Liver (tissue), 9 donors: Measurements from ENCODE around the gene TMEM178A. TPM values are rescaled to one million over a fixed set of nuclear protein-coding genes. Genes with fewer than 3 reads are reported as not detected.

Experiments
- DNase-seq: peaks from one replicate; pipeline ENCODE4 v3.0.0-alpha.2; 2017; ENCODE audit warnings: low spot score
- H3K27ac ChIP-seq, 2 donors: one replicate each; pipeline ENCODE4 v1.7.0; 2013; ENCODE audit warnings: inconsistent platforms in 2 of 2, low read length in 2 of 2, control low read depth in 1 of 2, low read depth in 1 of 2, mild to moderate bottlenecking in 1 of 2
- H3K27me3 ChIP-seq, 4 donors: one replicate each; pipeline versions ENCODE4 v1.6.1 to v1.7.0; 2013; ENCODE audit warnings: low read length in 3 of 4, inconsistent platforms in 1 of 4, mild to moderate bottlenecking in 1 of 4, moderate library complexity in 1 of 4; ENCODE audit not compliant: control insufficient read depth in 4 of 4, insufficient read depth in 4 of 4
- H3K36me3 ChIP-seq, 4 donors: one replicate each; pipeline versions ENCODE4 v1.6.1 to v1.7.0; 2013; ENCODE audit warnings: low read length in 3 of 4, mild to moderate bottlenecking in 3 of 4, low read depth in 1 of 4, moderate library complexity in 1 of 4; ENCODE audit not compliant: control insufficient read depth in 4 of 4, insufficient read depth in 3 of 4
- H3K4me1 ChIP-seq, 4 donors: one replicate each; pipeline versions ENCODE4 v1.6.1 to v1.7.0; 2013; ENCODE audit warnings: low read length in 3 of 4, mild to moderate bottlenecking in 3 of 4, moderate library complexity in 1 of 4; ENCODE audit not compliant: control insufficient read depth in 4 of 4, insufficient read depth in 4 of 4
- H3K4me3 ChIP-seq, 3 donors: one replicate each; pipeline versions ENCODE4 v1.6.1 to v1.7.0; 2013; ENCODE audit warnings: low read length in 3 of 3, control low read depth in 1 of 3, low read depth in 1 of 3, mild to moderate bottlenecking in 1 of 3
- H3K9ac ChIP-seq, 2 donors: one replicate each; pipeline ENCODE4 v1.7.0; 2013; ENCODE audit warnings: low read length in 2 of 2, mild to moderate bottlenecking in 2 of 2, moderate library complexity in 2 of 2, control low read depth in 1 of 2, low read depth in 1 of 2
- H3K9me3 ChIP-seq, 4 donors: one replicate each; pipeline versions ENCODE4 v1.6.1 to v1.7.0; 2013; ENCODE audit warnings: low read length in 3 of 4; ENCODE audit not compliant: control insufficient read depth in 4 of 4
- FOXA2 ChIP-seq: IDR thresholded peaks from 2 replicates; pipeline ENCODE4 v1.6.1; 2016; ENCODE audit warnings: antibody characterized with exemption
- GABPA ChIP-seq, 2 donors: IDR thresholded peaks in 1 of 2; conservative IDR thresholded peaks in 1 of 2; 2 replicates each; pipeline ENCODE4 v1.6.1; 2016; ENCODE audit warnings: antibody characterized with exemption in 2 of 2, mild to moderate bottlenecking in 1 of 2, moderate library complexity in 1 of 2
- HNF4G ChIP-seq: IDR thresholded peaks from 2 replicates; pipeline ENCODE4 v1.6.1; 2016; ENCODE audit warnings: antibody characterized with exemption
- JUND ChIP-seq, 2 donors: IDR thresholded peaks; 2 replicates each; pipeline ENCODE4 v1.6.1; 2016; ENCODE audit warnings: antibody characterized with exemption in 2 of 2
- NR2F2 ChIP-seq: IDR thresholded peaks from 2 replicates; pipeline ENCODE4 v1.6.1; 2016; ENCODE audit warnings: antibody characterized with exemption
- RAD21 ChIP-seq, 2 donors: IDR thresholded peaks; 2 replicates each; pipeline ENCODE4 v1.6.1; 2016; ENCODE audit warnings: antibody characterized with exemption in 2 of 2, mild to moderate bottlenecking in 2 of 2
- RXRA ChIP-seq, 2 donors: IDR thresholded peaks; 2 replicates each; pipeline ENCODE4 v1.6.1; 2017 to 2018; ENCODE audit warnings: antibody characterized with exemption in 2 of 2, mild to moderate bottlenecking in 1 of 2
- SP1 ChIP-seq: IDR thresholded peaks from 2 replicates; pipeline ENCODE4 v1.6.1; 2018; ENCODE audit warnings: antibody characterized with exemption, mild to moderate bottlenecking
- YY1 ChIP-seq: IDR thresholded peaks from 2 replicates; pipeline ENCODE4 v1.6.1; 2016; ENCODE audit warnings: antibody characterized with exemption, mild to moderate bottlenecking
- WGBS: extraction: QIAGEN DNeasy Blood & Tissue Kit; methylation state at CpG from one replicate; pipeline ENCODE4 v1.1.7; 2013; 5-methylcytosine and 5-hydroxymethylcytosine counted together
- polyA plus RNA-seq, 2 donors: library from polyadenylated mRNA; stranded (reverse) in 1 of 2; unstranded in 1 of 2; fragments of 200-250 nt in 1 of 2; fragments of >200 nt in 1 of 2; fragmentation: Nextera tagmentation in 1 of 2; extraction: Ambion mirVana in 1 of 2; gene quantifications; one replicate each; pipeline versions ENCODE4 v1.2.1 to v1.2.3, GENCODE V29; 2013 to 2015
- total RNA-seq, 2 donors: library from RNA; depleted of rRNA; stranded (reverse); fragments of >200 nt; gene quantifications; one replicate each; pipeline ENCODE4 v1.2.3, GENCODE V29; 2014
- TF ChIP-seq, protein P1 (sequence below): IDR thresholded peaks from 2 replicates; pipeline ENCODE4 v1.6.1; 2016; ENCODE audit warnings: antibody characterized with exemption
- TF ChIP-seq, protein P2 (sequence below): IDR thresholded peaks from 2 replicates; pipeline ENCODE4 v1.6.1; 2016; ENCODE audit warnings: antibody characterized with exemption
- TF ChIP-seq, protein P3 (sequence below): fragments of 150-350 bp; IDR thresholded peaks from 2 replicates; pipeline ENCODE4 v1.5.1; 2017; ENCODE audit warnings: improper control_type of control experiment, low read depth, low read length; ENCODE audit not compliant: missing input control
- TF ChIP-seq, protein P4 (sequence below): IDR thresholded peaks from 2 replicates; pipeline ENCODE4 v1.6.1; 2016; ENCODE audit warnings: antibody characterized with exemption, mild to moderate bottlenecking
- TF ChIP-seq, protein P5 (sequence below): IDR thresholded peaks from 2 replicates; pipeline ENCODE4 v1.6.1; 2016; ENCODE audit warnings: antibody characterized with exemption
- donor health status: healthy.
- donor health status: healthy.
- donor health status: healthy.
- donor health status: healthy.
- donor health status: healthy.

The TMEM178A gene
- total and polyA plus RNA-seq, 4 donors, result 0.21 to 0.64 (median 0.49) TPM

DNA sequence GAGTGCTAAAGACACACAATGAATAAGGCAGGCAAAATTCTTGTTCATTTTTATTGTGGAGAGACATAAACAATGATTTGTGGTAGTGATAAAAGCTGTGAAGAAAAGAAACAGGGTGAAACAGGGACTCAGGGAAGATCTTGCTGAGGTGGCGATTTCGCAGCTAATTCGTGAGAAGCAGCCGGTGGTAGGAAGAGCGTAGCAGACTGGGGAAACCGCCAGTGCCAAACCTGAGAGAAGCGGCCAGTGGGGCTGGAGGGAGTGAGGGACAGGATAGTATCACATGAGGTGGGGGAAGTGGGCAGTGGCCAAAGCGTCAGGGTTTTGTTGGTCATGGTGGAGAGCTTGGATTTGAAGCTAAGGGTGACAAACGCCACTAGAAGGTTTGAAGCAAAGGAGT, 42.3 kb downstream of the TMEM178A start:
- Histone ChIP-seq H3K36me3 (no peaks in the 10 kb centered on the region), H3K9ac (no peak overlapping the region), H3K27me3 (no peaks in the 10 kb centered on the region), H3K4me3 (no peak overlapping the region), H3K27ac (no peak overlapping the region), H3K4me1 (no peaks in the 10 kb centered on the region), H3K9me3 (no peaks in the 10 kb centered on the region)
- no peak for DNase-seq
- TF ChIP-seq SP1 (no peak), JUND (IDR thresholded peaks at IDR 0.05) (no peak), FOXA2 (no peak), YY1 (no peak), RAD21 (IDR thresholded peaks at IDR 0.05) (no peak), NR2F2 (no peak)
- TF ChIP-seq, protein P1, sequence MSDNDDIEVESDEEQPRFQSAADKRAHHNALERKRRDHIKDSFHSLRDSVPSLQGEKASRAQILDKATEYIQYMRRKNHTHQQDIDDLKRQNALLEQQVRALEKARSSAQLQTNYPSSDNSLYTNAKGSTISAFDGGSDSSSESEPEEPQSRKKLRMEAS, result no peak
- TF ChIP-seq, protein P2, sequence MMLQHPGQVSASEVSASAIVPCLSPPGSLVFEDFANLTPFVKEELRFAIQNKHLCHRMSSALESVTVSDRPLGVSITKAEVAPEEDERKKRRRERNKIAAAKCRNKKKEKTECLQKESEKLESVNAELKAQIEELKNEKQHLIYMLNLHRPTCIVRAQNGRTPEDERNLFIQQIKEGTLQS, result no peak
- TF ChIP-seq, protein P3, sequence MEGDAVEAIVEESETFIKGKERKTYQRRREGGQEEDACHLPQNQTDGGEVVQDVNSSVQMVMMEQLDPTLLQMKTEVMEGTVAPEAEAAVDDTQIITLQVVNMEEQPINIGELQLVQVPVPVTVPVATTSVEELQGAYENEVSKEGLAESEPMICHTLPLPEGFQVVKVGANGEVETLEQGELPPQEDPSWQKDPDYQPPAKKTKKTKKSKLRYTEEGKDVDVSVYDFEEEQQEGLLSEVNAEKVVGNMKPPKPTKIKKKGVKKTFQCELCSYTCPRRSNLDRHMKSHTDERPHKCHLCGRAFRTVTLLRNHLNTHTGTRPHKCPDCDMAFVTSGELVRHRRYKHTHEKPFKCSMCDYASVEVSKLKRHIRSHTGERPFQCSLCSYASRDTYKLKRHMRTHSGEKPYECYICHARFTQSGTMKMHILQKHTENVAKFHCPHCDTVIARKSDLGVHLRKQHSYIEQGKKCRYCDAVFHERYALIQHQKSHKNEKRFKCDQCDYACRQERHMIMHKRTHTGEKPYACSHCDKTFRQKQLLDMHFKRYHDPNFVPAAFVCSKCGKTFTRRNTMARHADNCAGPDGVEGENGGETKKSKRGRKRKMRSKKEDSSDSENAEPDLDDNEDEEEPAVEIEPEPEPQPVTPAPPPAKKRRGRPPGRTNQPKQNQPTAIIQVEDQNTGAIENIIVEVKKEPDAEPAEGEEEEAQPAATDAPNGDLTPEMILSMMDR, result no peak
- 98% methylated on average over 9 of the region's 9 CpGs for WGBS

DNA sequence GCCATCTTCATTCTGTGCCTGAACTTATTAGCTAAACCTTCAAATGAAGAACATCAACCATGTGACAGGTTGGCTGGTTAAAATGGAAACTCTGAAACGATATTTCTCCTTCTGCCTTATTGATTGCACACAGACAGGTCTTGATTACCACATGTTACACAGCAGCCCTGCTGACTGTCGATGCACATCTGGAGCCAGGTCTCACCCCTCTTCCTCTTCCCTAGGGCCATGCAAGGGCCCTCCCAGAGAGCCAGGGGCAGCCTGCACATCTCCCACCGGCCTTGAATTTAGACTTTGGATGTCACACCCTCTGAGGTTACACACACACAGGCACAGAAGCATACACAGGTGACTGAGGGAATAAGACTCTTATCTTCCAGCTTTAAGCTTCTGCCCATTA, 45.1 kb downstream of the TMEM178A start:
- no peaks in the 10 kb centered on the region for H3K9me3 ChIP-seq
- H3K4me1 ChIP-seq, result no peaks in the 10 kb centered on the region
- TF ChIP-seq HNF4G (no peak), RAD21 (IDR thresholded peaks at IDR 0.05) (no peak), FOXA2 (no peak), RXRA (IDR thresholded peaks at IDR 0.05) (no peak), GABPA (IDR thresholded peaks at IDR 0.05 in 1 of 2, conservative IDR thresholded peaks at IDR 0.05 in 1 of 2) (no peak), SP1 (no peak)
- TF ChIP-seq, protein P1, result no peak
- TF ChIP-seq, protein P4, sequence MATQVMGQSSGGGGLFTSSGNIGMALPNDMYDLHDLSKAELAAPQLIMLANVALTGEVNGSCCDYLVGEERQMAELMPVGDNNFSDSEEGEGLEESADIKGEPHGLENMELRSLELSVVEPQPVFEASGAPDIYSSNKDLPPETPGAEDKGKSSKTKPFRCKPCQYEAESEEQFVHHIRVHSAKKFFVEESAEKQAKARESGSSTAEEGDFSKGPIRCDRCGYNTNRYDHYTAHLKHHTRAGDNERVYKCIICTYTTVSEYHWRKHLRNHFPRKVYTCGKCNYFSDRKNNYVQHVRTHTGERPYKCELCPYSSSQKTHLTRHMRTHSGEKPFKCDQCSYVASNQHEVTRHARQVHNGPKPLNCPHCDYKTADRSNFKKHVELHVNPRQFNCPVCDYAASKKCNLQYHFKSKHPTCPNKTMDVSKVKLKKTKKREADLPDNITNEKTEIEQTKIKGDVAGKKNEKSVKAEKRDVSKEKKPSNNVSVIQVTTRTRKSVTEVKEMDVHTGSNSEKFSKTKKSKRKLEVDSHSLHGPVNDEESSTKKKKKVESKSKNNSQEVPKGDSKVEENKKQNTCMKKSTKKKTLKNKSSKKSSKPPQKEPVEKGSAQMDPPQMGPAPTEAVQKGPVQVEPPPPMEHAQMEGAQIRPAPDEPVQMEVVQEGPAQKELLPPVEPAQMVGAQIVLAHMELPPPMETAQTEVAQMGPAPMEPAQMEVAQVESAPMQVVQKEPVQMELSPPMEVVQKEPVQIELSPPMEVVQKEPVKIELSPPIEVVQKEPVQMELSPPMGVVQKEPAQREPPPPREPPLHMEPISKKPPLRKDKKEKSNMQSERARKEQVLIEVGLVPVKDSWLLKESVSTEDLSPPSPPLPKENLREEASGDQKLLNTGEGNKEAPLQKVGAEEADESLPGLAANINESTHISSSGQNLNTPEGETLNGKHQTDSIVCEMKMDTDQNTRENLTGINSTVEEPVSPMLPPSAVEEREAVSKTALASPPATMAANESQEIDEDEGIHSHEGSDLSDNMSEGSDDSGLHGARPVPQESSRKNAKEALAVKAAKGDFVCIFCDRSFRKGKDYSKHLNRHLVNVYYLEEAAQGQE, result no peak
- TF ChIP-seq, protein P5, sequence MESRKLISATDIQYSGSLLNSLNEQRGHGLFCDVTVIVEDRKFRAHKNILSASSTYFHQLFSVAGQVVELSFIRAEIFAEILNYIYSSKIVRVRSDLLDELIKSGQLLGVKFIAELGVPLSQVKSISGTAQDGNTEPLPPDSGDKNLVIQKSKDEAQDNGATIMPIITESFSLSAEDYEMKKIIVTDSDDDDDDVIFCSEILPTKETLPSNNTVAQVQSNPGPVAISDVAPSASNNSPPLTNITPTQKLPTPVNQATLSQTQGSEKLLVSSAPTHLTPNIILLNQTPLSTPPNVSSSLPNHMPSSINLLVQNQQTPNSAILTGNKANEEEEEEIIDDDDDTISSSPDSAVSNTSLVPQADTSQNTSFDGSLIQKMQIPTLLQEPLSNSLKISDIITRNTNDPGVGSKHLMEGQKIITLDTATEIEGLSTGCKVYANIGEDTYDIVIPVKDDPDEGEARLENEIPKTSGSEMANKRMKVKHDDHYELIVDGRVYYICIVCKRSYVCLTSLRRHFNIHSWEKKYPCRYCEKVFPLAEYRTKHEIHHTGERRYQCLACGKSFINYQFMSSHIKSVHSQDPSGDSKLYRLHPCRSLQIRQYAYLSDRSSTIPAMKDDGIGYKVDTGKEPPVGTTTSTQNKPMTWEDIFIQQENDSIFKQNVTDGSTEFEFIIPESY, result no peak
- H3K36me3 ChIP-seq, result no peaks in the 10 kb centered on the region
- no peak overlapping the region for H3K9ac ChIP-seq
- no peak for DNase-seq
- no peak overlapping the region for H3K4me3 ChIP-seq
- H3K27ac ChIP-seq, result no peak overlapping the region
- no peaks in the 10 kb centered on the region for H3K27me3 ChIP-seq
- 65% methylated on average over 3 of the region's 3 CpGs for WGBS
